Mucosa of descending colon (tissue), 3 donors: ENCODE measurements around the gene ETV1. TPM values are rescaled to one million over a fixed set of nuclear protein-coding genes. Genes with fewer than 3 reads are reported as not detected.

Experiments used
- ATAC-seq: fragments of 200-7000 bp; cut with Tn5 transposase; one replicate; pipeline ENCODE4 v1.9.1; 2020; ENCODE audit warnings: mild to moderate bottlenecking, moderate library complexity
- DNase-seq, 3 donors: peaks; one replicate each; pipeline ENCODE4 v3.0.0-alpha.2; 2020
- H3K36me3 ChIP-seq: fragments of 200-600 bp; one replicate; pipeline ENCODE4 v1.8.0; 2021; ENCODE audit warnings: low read depth, mild to moderate bottlenecking
- H3K4me1 ChIP-seq: fragments of 200-600 bp; one replicate; pipeline ENCODE4 v1.8.0; 2021; ENCODE audit warnings: low read depth, mild to moderate bottlenecking
- H3K4me3 ChIP-seq: fragments of 200-600 bp; one replicate; pipeline ENCODE4 v1.8.0; 2021; ENCODE audit warnings: mild to moderate bottlenecking
- H3K9me3 ChIP-seq: fragments of 200-600 bp; one replicate; pipeline ENCODE4 v1.8.0; 2021; ENCODE audit warnings: mild to moderate bottlenecking
- intact Hi-C, 2 donors: fragments of 100-400 bp; cut with DNase I in 1 of 2; cut with micrococcal nuclease in 1 of 2; formaldehyde crosslinking; loops; one replicate each; pipeline versions ENCODE4 v1.11.0 to v1.11.1; 2022; cut with DNase I, micrococcal nuclease
- total RNA-seq, 3 donors: library from RNA; stranded (reverse); fragmentation: NEBNext Ultra II Directional in 2 of 3; extraction: Animal tissue kit (Norgen Biotek cat#: 25700) in 2 of 3; gene quantifications; one replicate each; pipeline versions ENCODE4 v1.2.1 to v1.2.4, GENCODE V29; 2021 to 2023
- TF ChIP-seq, protein P1 (sequence below): fragments of 200-600 bp; IDR thresholded peaks from one replicate; pipeline ENCODE4 v1.8.0; 2022; ENCODE audit warnings: antibody characterized with exemption, mild to moderate bottlenecking
- donor health status: DM: no; HTN: no; CAD: no; lungs with moderate emphysema.
- donor health status: DM: no; HTN: no; CAD: no.
- donor health status: DM: no; HTN: yes; CAD: no.

ETV1 gene
- total RNA-seq, 3 donors from 2014 or later, result 2.6 to 16.9 (median 5.9) TPM

GRCh38 chr7:14001139-14001538, 11.7 kb upstream of the ETV1 start:
- H3K36me3 ChIP-seq, result no peaks in the 10 kb centered on the region
- TF ChIP-seq, protein P1, sequence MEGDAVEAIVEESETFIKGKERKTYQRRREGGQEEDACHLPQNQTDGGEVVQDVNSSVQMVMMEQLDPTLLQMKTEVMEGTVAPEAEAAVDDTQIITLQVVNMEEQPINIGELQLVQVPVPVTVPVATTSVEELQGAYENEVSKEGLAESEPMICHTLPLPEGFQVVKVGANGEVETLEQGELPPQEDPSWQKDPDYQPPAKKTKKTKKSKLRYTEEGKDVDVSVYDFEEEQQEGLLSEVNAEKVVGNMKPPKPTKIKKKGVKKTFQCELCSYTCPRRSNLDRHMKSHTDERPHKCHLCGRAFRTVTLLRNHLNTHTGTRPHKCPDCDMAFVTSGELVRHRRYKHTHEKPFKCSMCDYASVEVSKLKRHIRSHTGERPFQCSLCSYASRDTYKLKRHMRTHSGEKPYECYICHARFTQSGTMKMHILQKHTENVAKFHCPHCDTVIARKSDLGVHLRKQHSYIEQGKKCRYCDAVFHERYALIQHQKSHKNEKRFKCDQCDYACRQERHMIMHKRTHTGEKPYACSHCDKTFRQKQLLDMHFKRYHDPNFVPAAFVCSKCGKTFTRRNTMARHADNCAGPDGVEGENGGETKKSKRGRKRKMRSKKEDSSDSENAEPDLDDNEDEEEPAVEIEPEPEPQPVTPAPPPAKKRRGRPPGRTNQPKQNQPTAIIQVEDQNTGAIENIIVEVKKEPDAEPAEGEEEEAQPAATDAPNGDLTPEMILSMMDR, result no peak
- DNase-seq (no peak), ATAC-seq (no peak)
- H3K4me1 ChIP-seq, result no peaks in the 10 kb centered on the region
- intact Hi-C loops, result no loop called here
- no peaks in the 10 kb centered on the region for H3K9me3 ChIP-seq
- H3K4me3 ChIP-seq, result no peak overlapping the region

GRCh38 chr7:14000247-14000646, 10.8 kb upstream of the ETV1 start:
- Histone ChIP-seq H3K9me3 (no peaks in the 10 kb centered on the region), H3K4me3 (no peak overlapping the region), H3K36me3 (no peaks in the 10 kb centered on the region), H3K4me1 (no peaks in the 10 kb centered on the region)
- intact Hi-C loops, result no loop called here
- TF ChIP-seq, protein P1, result no peak
- ATAC-seq (peak; percentile 31), DNase-seq (no peak)

- ATAC-seq (no peak), DNase-seq (no peak)
- H3K4me3 ChIP-seq, result no peak overlapping the region
- TF ChIP-seq, protein P1, result no peak
- no peaks in the 10 kb centered on the region for H3K9me3 ChIP-seq
- intact Hi-C loops, result no loop called here
- H3K36me3 ChIP-seq, result no peaks in the 10 kb centered on the region
- no peaks in the 10 kb centered on the region for H3K4me1 ChIP-seq
Measured at GRCh38 chr7:13998866-13999265, 9.4 kb upstream of the ETV1 start.

DNA sequence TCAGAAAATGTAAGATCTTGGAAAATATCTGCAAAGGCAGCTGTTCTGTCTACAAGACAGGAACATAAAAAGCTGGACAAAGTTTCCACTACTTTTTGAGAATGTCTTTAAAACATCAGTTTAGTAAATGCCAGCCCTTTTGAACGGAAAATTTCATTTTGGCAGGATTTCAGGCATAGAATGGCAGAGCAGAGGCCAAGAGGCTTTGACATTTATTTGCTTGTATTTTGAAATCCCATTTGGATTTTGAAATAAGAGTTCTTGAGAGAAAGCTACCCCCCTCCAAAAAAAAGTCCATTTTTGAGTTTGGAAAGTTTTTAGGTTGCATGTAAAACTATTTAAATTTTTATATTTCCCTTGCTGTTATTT, 3.1 kb upstream of the ETV1 start:
- TF ChIP-seq, protein P1, result no peak
- H3K9me3 ChIP-seq, result no peaks in the 10 kb centered on the region
- no peaks in the 10 kb centered on the region for H3K36me3 ChIP-seq
- intact Hi-C loops, result no loop called here
- no peaks in the 10 kb centered on the region for H3K4me1 ChIP-seq
- ATAC-seq (no peak), DNase-seq (no peak)
- no peak overlapping the region for H3K4me3 ChIP-seq

DNA sequence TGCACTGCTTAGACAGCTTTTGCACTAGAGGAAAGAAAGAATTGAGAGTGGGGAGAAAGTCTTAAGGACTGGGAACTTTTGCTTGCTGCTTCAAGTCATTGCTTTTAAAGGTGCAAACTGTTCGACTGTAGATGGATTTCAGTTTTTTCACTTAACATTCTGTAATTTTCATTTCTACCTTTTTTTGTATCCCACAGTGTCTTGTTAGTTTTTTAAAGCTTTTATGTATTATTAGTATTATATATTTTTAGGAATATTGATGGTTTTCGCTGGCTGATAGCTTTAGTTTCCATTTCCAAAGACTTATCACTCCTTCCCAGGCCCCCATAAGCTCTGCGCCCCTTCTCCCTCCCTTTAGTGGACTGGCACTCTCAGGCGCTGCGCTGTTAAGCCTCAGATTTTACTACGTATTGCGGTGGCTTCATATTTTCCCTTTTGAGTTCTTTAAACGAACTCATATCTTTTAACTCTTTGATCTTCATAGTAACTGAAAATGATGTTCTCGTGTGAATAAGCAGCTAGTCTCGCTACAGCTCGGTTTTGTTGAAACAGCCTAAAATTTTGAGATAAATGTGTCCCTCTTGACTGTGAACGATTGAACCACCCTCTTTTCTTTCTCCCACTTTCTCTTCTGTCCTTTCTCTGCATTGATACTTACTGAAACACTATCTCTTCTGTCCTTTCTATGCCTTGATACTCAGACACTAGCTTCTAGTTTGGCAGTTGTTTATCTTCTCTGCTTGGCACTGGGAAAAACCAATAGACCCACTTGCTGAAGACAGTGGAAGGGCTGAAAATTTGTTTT, 2.5 kb upstream of the ETV1 start:
- DNase-seq, result no peak
- no peaks in the 10 kb centered on the region for H3K4me1 ChIP-seq
- no peak for ATAC-seq
- intact Hi-C loops, result no loop called here
- no peaks in the 10 kb centered on the region for H3K9me3 ChIP-seq
- no peak overlapping the region for H3K4me3 ChIP-seq
- TF ChIP-seq, protein P1, result no peak
- H3K36me3 ChIP-seq, result no peaks in the 10 kb centered on the region
